Cortex of kidney (tissue), 1 donor: ENCODE results near the gene GABBR2.

ENCODE experiments used
- DNase-seq: peaks from one replicate; lab custom pipeline; 2025; lab: John Stamatoyannopoulos, UW

Gene GABBR2

DNA sequence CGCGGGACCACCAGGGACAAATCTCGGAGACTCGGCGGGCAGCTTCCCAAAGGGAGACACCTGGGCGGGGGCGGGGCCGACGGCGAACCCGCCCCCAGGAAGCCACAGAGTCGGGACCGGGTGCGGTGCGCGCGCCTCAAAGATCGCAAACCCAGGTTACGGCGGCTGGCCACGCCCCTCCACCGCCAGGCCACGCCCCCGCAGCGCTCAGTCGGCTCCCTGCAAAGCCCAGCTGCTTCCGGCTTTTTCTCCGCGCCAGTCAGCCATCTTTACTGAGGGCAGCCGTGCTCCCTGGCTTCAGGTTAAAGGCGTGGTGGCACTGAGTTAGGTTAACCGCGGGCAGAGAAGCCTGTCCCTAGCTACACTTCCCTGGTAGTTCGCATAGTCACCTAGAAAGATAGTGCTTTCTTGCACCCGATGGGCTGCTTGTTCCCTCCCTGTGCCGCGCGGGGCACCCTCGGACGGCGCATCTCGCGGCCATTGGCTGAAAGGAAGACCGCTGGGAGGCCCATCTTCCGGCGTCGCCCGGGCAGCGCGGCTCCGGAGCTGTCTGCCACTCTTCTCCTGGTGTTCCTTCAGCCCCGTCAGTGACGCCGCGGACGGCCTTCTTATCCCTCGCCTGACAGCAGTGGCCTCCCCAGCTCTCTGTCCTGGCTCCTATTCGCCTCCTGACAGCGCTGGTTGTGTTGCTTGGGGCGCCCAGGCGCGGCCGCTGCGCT lies 453.0 kb downstream of the GABBR2 start, which contains the start of gene TBC1D2:
Gene TBC1D2, minus strand, starts transcription at position 72 of the 719 bp plus-strand sequence. CDS start 108 bp downstream, outside the sequence.
- peak; percentile 73 for DNase-seq

DNA sequence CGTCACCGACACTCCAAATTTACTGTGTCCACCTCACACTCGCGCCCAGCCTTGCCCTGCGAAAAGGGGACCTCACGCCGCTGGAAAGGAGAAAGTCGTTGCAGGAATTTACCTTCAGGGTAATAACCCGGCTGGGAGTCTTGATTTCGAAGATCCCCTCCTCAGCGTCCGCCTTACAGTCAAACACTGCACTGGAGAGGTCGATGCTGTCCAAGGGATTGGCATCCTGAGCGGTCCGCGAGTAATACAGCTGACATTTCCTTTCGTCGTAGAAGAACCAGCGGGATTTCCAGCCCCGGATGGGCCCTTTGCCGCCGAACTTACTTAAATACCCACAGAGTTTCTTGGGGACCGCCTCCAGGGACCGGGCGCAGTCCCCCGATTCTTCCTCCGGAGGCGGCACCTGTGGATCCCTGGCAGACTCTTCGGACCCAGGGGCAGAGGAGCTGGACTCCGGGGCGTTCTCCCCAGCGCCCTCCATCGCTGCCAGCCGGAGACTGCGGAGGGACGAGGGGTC lies 453.6 kb downstream of the GABBR2 start:
- DNase-seq, result no peak

DNA sequence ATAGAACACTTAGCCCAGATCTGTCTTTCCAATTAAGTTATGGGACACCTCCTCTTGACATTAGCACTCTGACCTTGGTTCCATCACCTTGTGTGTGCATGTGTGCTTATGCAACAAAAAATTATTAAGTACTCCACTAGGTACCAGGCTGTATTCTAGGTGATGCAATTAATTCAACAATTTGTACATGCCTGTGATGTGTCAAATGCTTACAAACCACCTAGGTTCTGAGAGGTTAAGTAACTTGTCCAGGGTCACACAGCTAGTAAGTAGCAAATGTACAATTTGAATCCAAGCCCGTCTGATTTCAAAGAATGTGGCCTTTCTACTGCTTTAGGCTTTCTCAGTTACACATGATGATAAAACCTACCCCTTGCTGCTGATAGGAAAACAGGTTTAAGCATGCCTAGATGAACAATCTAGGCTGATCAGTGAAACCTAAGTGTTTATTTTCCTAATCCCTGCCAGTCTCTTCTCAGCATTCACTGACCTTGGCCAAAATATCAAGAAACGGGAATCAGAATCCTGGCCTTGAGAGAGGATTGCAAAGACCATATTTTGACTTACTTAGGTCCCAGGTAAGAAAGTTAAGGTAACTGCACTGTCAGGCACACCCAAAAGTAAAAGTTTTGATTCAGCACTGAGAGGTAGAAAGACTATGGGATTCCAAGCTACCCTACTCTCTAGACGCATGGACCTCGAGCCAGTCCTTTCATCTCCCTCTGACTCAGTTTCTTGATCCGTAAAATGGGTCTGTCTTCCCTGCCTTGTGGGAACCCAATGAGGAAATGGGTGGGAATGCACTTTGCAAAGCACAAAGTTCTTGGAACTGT lies 454.3 kb downstream of the GABBR2 start:
- DNase-seq, result no peak

DNA sequence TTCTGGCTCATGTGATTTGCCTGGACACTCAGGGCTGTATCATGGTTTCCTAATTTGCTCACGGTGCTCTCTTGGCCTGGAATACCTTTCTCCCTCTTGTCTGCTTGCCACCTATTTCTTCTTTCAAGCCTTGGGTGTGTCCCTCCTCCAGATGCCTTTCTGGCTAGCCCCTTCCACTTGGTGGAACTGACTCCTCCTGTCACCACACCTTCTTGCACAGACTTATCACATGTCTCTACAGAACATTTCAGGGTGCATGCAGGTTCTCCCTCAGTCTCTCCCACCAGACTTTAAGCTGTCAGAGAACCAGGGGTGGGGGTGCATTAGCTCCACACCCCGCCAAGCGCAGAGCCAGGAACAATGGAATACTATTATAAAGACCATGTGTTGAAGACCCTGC lies 455.2 kb downstream of the GABBR2 start:
- DNase-seq, result no peak

DNA sequence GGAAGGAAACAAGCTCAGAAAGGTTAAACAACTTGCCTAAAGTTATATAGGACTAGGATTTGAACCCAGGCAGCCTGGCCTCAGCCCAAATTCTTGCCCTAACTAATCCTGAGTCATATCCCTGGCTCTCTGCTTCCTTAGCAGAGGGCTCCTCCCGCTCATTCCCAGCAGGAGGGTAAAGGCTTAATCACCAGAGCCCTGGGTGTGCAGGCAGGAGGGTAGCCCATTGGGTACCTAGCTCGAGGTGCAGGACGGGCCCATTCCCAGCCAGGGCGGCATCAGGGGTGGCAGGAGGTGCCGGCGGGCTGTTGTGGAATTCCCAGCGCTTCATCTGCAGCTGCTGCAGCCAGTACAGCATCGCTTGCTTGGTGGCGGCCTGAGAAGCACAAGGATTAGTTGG lies 457.2 kb downstream of the GABBR2 start:
- DNase-seq, result no peak

DNA sequence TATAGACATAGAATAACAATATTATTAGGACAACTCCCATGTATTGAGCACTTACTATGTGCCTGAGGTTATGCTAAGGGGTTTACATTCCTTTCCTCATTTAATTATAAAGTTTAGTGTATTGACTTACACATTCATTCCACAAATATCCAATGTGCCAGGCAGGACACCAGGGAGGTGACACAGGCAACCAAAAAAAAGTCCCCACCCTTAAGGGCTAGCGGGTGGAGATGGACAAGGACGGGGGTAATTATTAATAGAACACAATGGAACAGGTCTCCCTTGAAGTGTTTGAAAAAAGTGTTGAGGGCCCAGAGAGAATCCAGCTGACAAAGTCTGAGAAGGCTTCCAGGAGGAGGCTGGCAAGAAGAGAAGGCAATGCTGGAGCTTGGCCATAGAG lies 459.0 kb downstream of the GABBR2 start:
- no peak for DNase-seq

DNA sequence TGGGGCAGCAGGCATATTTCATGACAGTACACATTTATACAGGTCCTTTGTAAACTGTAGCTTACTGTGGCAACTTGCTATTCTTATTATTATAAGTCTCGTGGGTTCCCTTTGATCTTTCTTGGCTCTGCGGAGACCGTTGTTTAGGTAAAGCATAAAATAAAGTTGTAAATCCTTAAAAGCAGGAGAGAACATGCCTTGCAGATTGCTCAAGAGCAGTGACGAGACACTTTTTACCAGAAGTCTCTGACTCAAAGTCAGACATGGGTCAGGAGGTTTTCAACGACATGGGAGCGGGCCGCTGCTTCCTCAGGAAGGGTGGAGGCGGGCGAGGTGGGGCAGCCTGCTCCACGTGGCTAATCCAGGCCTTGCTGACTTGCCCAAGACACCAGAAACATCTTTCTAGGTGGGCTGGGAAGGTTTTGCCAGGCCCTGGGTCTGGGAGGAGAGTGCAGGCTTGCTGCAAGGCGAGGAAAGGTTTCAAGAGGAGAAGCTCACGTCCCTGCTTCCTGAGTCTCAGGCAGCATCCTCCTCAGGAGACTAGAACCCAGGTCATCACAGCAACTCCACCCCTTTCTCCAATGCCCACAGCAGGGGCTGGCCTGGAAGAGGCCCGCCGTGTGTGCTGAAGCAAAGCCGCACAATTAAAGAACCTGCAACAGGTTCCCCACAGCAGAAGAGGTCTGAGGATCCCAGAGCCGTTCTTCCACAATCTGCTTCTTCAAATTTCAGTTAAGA lies 459.8 kb downstream of the GABBR2 start:
- no peak for DNase-seq

DNA sequence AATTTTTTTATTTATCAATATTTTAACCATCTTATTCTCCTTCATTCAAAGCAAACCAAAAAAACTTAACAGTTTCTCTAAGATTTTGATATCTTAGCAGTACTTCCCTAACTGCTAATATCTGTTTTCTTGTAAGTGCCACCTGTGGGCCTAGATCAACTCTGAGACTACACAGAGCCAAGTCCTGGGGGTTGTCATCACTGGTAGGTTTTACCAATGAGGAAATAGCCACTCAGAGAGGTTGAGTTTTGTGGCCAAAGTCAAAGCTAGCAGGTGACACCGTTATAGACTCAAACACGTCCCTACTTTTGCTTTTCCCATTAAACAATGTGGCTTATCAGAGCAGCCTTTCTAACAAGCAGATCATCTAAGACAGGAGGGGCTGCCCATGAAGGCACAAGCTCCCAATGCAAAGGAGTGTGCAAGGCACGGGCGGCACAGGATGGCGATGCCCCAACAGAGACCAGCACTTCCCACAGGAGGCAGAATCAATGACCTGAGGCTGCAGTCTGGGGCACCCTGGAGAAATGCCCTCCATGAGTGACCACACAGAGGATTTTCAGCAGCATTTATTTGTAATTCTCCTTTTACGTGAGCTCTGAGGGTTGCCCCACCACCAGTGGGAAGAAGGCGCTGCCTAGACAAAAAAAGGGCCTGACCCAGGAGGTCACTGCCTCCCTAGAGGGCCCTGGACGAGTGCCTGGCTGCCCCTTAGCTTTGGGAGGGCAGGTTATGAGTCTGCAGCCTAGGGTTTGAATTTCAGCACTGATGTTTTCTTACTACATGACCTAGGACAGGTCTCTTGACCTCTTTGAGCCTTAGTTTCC lies 460.7 kb downstream of the GABBR2 start:
- DNase-seq, result no peak

DNA sequence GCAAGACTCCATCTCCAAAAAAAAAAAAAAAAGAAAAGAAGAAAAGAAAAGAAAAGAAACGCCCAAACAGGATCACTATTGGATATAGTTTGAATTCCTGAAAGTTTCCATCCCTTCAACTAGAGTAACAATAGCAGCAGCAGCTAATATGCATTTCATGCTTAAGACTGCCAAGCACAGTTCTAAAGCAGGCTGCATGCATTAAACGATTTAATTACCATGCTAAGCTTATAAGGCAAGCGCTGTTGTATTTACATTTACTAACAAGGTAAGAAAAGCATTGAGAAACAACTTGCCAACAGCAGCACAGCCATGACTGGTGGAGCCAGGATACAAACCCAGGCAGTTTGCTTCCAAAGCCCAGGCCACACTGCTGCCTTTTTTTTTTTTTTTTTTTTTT lies 466.3 kb downstream of the GABBR2 start:
- no peak for DNase-seq

DNA sequence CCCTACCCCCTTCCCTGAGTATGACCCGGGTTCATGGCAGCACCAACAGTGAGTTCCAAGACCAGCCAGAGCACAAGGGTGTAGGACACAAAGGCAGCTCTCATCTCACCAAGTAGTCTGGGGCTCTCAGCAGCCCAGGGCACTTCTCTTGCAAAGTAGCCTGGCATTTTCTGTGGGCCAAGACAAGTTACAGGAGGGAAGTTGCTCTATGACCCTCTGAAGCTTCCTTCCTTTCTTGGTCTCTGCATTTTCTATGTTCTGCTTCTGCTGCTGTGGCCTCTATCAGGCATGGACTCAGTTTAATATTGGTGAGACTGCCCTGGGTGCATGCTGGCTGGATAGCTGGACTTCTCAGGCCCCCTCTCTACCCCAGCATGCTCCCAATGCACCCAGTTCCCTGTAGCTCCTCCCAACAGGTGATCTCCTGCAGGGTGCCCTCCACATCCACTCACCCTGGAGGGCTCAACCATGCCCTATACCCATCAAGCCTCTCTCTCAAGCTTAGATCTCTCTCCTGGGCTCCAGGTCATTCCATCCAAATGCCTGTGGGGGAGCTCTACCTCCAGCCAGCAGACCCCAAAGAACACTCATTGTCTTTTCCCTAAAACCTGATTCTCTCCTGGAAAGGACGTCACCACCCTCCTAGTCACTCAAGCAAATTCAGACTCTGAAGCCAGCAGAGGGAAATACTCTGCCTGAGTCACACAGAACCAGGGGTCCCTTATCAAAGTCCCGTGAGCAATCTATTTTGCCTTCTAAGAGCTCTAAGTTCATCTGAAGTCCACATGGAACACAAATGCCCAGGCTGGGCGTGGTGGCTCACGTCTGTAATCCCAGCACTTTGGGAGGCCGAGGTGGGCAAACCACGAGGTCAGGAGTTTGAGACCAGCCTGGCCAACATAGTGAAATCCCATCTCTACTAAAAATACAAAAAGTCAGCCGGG lies 467.1 kb downstream of the GABBR2 start:
- DNase-seq, result no peak

DNA sequence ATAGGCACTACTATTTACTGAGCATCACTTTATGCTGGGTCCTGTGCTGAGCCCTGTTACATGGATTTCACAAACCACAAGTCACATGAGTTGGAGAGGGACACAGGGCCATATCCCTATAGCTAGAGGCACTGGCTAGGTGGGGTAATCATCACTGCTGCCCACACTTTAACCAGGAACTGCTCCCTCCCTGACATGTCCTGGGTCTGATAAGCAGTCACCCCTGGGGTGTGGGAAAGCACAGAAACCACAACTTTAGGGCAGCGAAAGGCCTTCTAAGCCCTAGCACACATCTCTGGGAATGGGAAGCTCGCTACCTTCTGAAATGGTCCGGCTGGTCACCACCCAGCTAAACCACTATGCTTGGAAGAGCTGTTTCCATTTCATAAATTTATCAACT lies 468.3 kb downstream of the GABBR2 start:
- DNase-seq, result no peak
